Calu3 (cell line): ENCODE results near the gene LMTK2. TPM values are rescaled to one million over a fixed set of nuclear protein-coding genes. Genes with fewer than 3 reads are reported as not detected.

Experiments
- BruUV-seq: library from RNA; stranded (reverse); fragments of 400-500 nt; replicated peaks from 2 replicates; lab custom pipeline; 2021; lab: Mats Ljungman, UMichigan
- CTCF ChIA-PET: fragments of 300-600 bp; sonication (Branson Sonifier 250); formaldehyde crosslinking; loops from one replicate; lab custom pipeline; 2022; ENCODE audit warnings: antibody characterized with exemption; lab: Charles Lee
- DNase-seq: peaks from one replicate; pipeline ENCODE4 v3.0.0; 2022
- H3K27ac Mint-ChIP-seq: one replicate; pipeline ENCODE4 v1.8.0; 2022; ENCODE audit warnings: mixed read lengths; ENCODE audit not compliant: unreplicated experiment
- H3K27me3 Mint-ChIP-seq: one replicate; pipeline ENCODE4 v1.8.0; 2022; ENCODE audit warnings: mixed read lengths; ENCODE audit not compliant: unreplicated experiment
- H3K36me3 Mint-ChIP-seq: one replicate; pipeline ENCODE4 v1.8.0; 2022; ENCODE audit warnings: mild to moderate bottlenecking, moderate library complexity, mixed read lengths; ENCODE audit not compliant: insufficient read depth, unreplicated experiment
- H3K4me1 Mint-ChIP-seq: one replicate; pipeline ENCODE4 v1.8.0; 2022; ENCODE audit warnings: mild to moderate bottlenecking, low read depth, mixed read lengths; ENCODE audit not compliant: unreplicated experiment
- H3K4me3 Mint-ChIP-seq: one replicate; pipeline ENCODE4 v1.8.0; 2022; ENCODE audit warnings: mild to moderate bottlenecking, low read depth, moderate library complexity, mixed read lengths; ENCODE audit not compliant: unreplicated experiment
- H3K9me3 Mint-ChIP-seq: one replicate; pipeline ENCODE4 v1.8.0; 2022; ENCODE audit warnings: low read depth, mixed read lengths; ENCODE audit not compliant: unreplicated experiment
- intact Hi-C: fragments of 100-400 bp; cut with micrococcal nuclease; formaldehyde crosslinking; loops from one replicate; pipeline ENCODE4 v1.10.0; 2022; ENCODE audit not compliant: unreplicated experiment
- total RNA-seq: library from RNA; stranded (reverse); gene quantifications from 2 replicates; pipeline ENCODE4 v1.2.3, GENCODE V29; 2022
- TF ChIP-seq, protein P1 (sequence below): fragments of 200-600 bp; IDR thresholded peaks from one replicate; pipeline ENCODE4 v1.8.0; 2022; ENCODE audit warnings: antibody characterized with exemption; ENCODE audit not compliant: unreplicated experiment

The LMTK2 gene
- total RNA-seq, 1 experiment from 2014 or later = 29.9 TPM

DNA sequence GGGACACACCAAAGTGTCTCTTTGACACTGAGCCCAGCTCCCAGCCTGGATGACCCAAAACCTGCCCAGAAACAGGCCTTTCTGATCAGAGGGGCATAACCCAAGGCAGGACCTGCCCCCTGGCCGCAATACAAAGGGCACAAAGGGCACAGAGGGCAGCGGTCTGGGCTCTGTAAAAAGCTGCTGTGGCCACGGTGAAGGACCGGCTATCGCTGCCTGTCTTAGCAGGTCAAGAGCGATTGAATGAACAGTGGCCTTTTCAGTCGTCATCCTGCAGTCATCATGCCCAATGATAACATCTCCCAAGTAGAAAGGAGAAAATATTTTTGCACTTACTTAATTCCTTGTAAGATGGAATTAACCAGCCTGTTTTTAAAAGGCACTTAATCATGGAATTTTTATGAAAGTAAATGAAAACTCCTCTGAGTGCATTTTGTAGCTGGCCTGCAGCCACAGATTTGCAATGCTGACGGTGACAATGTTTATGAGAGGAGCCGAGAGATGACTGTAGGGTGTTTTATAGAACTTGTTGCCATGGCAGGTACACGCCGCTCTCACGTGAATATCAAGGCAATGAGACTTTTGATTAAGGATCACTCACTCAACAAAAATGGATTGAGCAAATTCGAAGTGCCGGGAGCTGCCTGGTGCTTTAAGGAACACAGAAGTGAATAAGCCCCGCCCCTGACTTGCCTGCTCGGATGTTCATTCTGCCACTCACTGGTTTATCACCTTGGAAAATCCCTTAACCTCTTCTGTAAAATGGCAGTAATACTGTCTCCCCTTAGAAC lies 57.2 kb downstream of the LMTK2 start:
- no TSS peak for BruUV-seq
- no peaks in the 10 kb centered on the region for H3K9me3 Mint-ChIP-seq
- no peak for DNase-seq
- H3K4me1 Mint-ChIP-seq = no peaks in the 10 kb centered on the region
- no peak overlapping the region for H3K27ac Mint-ChIP-seq
- CTCF ChIA-PET = interaction anchor here (0.6 kb wide), 1 partner anchor 152 kb away, joined by 3 read pairs; no protein-coding TSS in a partner anchor
- TF ChIP-seq, protein P1, sequence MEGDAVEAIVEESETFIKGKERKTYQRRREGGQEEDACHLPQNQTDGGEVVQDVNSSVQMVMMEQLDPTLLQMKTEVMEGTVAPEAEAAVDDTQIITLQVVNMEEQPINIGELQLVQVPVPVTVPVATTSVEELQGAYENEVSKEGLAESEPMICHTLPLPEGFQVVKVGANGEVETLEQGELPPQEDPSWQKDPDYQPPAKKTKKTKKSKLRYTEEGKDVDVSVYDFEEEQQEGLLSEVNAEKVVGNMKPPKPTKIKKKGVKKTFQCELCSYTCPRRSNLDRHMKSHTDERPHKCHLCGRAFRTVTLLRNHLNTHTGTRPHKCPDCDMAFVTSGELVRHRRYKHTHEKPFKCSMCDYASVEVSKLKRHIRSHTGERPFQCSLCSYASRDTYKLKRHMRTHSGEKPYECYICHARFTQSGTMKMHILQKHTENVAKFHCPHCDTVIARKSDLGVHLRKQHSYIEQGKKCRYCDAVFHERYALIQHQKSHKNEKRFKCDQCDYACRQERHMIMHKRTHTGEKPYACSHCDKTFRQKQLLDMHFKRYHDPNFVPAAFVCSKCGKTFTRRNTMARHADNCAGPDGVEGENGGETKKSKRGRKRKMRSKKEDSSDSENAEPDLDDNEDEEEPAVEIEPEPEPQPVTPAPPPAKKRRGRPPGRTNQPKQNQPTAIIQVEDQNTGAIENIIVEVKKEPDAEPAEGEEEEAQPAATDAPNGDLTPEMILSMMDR = no peak
- H3K36me3 Mint-ChIP-seq = peaks cover 9% of the 10 kb centered on the region
- intact Hi-C loops = no loop called here
- H3K4me3 Mint-ChIP-seq = no peak overlapping the region
- no peaks in the 10 kb centered on the region for H3K27me3 Mint-ChIP-seq

DNA sequence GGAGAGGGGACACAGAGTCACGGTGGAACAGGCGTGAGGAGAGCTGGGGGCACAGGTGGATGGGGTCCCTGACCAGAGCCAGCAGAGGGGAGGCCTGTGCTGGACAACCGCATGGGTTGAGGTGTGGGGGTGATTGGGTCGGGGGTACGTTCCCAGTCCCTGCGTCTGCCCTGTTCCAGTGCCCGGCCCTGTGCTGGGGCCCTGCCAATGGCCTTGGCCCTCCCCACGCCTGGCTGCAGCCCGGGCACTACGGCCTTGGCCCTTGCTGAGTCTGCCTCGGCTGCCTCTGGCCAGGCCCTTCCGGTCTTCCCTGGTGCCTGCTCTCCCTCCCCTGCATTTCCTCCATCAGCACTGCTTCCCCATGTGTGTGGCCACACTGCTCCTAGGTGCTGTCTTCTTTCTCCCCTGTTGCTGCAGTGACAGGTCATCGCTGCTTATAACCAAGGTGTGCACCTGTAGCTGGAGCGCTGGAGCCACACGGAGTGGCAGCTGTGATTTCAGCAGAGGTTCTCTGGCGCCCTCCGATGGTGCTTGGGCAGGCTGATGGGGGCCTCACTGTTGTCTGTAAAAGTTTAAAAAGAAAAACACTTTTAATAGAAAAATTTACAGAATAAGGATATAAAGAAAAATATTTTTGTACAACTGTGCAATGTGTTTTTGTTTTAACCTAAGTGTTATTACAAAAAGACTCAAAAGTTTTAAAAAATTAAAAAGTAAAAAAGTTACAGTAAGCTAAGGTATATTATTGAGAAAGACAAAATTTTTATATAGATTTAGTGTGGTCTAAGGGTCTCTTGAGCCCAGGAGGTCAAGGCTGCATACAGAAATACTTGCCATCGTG lies 59.4 kb downstream of the LMTK2 start:
- no TSS peak for BruUV-seq
- Mint-ChIP-seq H3K4me3 (no peak overlapping the region), H3K27me3 (no peaks in the 10 kb centered on the region), H3K9me3 (no peaks in the 10 kb centered on the region), H3K27ac (no peak overlapping the region), H3K36me3 (no peaks in the 10 kb centered on the region), H3K4me1 (no peaks in the 10 kb centered on the region)
- DNase-seq = peak; percentile 61
- TF ChIP-seq, protein P1 = no peak
- intact Hi-C loops = no loop called here
- CTCF ChIA-PET = interaction anchor here (0.6 to 2.7 kb wide), 5 partner anchors 55 to 144 kb away, joined by 3 to 25 read pairs (median 5); partner anchors contain the start of gene LMTK2

DNA sequence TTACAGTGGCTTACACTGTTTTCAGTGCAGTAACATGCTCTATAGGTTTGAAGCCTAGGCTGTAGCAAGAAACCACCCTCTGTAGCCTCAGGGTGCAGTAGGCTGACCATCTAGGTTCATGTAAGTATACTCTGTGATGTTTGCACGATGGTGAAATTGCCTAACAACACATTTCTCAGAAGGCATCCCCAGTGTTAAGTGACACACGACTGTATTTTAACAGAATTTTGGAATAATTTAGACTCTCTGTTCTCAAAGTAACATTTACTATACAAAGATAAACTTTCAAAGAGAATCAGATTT lies 60.0 kb downstream of the LMTK2 start:
- no peaks in the 10 kb centered on the region for H3K27me3 Mint-ChIP-seq
- intact Hi-C loops = no loop called here
- no peaks in the 10 kb centered on the region for H3K36me3 Mint-ChIP-seq
- TF ChIP-seq, protein P1 = no peak
- no peaks in the 10 kb centered on the region for H3K4me1 Mint-ChIP-seq
- BruUV-seq = no TSS peak
- no peak overlapping the region for H3K4me3 Mint-ChIP-seq
- no peak for DNase-seq
- H3K27ac Mint-ChIP-seq = no peak overlapping the region
- no peaks in the 10 kb centered on the region for H3K9me3 Mint-ChIP-seq
- CTCF ChIA-PET = interaction anchor here (1.0 to 2.7 kb wide), 4 partner anchors 56 to 145 kb away, joined by 3 to 25 read pairs (median 6); partner anchors contain the start of gene LMTK2

DNA sequence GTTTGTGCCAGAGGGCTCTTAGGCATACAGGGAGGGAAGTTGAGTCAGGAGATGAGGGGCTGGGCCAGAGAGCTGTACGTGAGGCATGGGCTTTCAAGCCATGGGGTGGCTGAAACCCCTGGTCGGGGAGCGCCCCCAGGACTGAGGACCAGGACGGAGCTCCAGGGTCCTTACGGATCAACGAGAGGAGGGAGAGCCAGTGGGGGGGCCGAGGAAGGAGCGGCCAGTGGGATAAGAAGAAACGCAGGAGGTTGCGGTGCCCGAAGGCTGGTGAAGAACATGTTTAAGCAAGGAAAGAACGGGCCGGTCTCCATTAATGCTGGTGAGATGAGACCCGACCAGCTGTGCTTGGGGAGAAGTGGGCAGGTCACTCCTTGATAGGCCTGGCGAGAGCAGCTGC lies 61.0 kb downstream of the LMTK2 start:
- Mint-ChIP-seq H3K36me3 (no peaks in the 10 kb centered on the region), H3K27ac (peak overlapping the region; percentile 2), H3K9me3 (no peaks in the 10 kb centered on the region), H3K27me3 (no peaks in the 10 kb centered on the region), H3K4me3 (no peak overlapping the region), H3K4me1 (no peaks in the 10 kb centered on the region)
- CTCF ChIA-PET = interaction anchor here (2.0 kb wide), 1 partner anchor 146 kb away, joined by 32 read pairs; no protein-coding TSS in a partner anchor
- no TSS peak for BruUV-seq
- no peak for DNase-seq
- intact Hi-C loops = loop anchor here (1.0 to 2.0 kb wide), 2 partner anchors 57 to 146 kb away; no protein-coding TSS in a partner anchor
- TF ChIP-seq, protein P1 = no peak
